GM18870 (cell line): ENCODE results near the gene SERINC5.

ENCODE experiments used
- ATAC-seq: cut with Tn5 transposase; IDR thresholded peaks from one replicate; pipeline ENCODE4 v1.9.1; 2021; ENCODE audit warnings: moderate library complexity; ENCODE audit not compliant: unreplicated experiment

The SERINC5 gene

GRCh38 chr5:80255431-80255810 is 427 bp downstream of the SERINC5 start:
- peak; percentile 17 for ATAC-seq

DNA sequence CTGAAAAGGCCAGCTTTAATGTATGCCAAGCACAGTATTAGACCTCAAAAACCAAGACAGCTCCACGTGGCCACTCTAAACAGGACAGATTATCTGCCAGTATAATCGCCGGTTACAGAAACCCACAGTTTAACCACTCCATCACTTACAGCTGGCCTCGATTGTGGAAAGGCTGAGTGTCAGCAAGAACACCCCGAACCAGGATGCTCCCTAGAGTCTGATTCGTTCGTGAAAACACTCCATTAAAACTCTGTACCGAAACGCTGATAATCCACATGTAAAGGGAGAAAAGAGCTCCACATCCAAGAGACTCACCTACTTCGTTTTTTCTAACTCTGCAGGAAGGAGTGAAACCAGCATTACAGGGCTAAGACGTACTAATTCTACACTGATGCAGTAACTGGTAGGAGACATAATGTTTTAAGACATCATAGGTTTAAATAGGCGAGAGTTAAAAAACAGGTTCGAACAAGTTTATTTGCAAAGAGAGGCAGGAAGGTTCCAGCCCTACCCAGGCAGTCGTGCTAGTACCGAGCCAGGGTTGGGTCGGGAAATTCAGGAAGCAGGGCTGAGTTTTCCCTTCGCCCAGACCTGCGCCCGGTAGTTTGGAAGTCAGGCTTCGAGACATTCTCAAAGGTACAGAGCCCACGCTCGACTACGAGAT is 949 bp downstream of the SERINC5 start:
- ATAC-seq, result peak; percentile 4

GRCh38 chr5:80251636-80252035 is 4.2 kb downstream of the SERINC5 start:
- ATAC-seq, result no peak

GRCh38 chr5:80250801-80251200 is 5.0 kb downstream of the SERINC5 start:
- no peak for ATAC-seq

DNA sequence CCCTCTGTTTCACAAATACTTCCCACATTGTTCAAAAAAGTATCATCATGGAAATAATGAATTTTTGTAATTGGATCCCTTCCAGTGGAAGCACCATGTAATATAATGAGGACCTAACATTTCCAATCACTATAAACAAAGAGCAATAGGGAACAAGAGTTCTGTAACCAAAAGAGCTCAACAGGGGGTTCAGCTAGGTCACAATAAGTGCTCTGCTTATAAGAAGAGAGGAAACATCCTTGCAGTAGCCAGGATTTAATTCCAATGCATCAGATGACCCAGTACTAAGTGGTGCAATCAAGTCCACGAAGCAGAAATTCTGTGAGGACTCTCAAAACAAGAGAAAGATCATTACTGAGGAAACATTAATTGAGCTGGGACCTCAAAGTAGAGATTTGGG is 5.9 kb downstream of the SERINC5 start:
- ATAC-seq, result no peak

GRCh38 chr5:80248378-80248777 is 7.5 kb downstream of the SERINC5 start:
- no peak for ATAC-seq

- peak; percentile 81 for ATAC-seq
These were observed 8.7 kb downstream of the SERINC5 start for GRCh38 chr5:80246995-80247729.

GRCh38 chr5:80246001-80246758 is 9.7 kb downstream of the SERINC5 start:
- no peak for ATAC-seq

GRCh38 chr5:80243567-80243966 is 12.3 kb downstream of the SERINC5 start:
- ATAC-seq, result no peak

DNA sequence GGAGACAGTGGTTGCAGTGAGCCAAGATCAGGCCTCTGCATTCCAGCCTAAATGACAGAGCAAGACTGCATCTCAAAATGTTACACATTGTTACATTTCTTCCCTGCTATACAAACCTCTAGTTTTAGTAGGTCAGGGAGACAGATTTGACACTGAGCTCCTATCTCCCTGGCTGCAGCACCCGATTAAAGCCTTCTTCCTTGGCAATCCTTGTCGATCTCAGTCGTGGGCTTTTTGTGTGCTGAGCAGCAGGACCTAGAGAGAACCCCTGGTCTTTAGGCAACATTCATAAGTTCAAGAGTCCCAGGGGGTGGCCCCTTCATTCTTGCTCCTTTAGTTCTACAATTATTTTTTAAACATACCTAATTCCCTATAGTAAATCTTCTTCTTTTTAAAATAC is 13.0 kb downstream of the SERINC5 start:
- ATAC-seq, result no peak

GRCh38 chr5:80240368-80240986 is 15.4 kb downstream of the SERINC5 start:
- ATAC-seq, result no peak

DNA sequence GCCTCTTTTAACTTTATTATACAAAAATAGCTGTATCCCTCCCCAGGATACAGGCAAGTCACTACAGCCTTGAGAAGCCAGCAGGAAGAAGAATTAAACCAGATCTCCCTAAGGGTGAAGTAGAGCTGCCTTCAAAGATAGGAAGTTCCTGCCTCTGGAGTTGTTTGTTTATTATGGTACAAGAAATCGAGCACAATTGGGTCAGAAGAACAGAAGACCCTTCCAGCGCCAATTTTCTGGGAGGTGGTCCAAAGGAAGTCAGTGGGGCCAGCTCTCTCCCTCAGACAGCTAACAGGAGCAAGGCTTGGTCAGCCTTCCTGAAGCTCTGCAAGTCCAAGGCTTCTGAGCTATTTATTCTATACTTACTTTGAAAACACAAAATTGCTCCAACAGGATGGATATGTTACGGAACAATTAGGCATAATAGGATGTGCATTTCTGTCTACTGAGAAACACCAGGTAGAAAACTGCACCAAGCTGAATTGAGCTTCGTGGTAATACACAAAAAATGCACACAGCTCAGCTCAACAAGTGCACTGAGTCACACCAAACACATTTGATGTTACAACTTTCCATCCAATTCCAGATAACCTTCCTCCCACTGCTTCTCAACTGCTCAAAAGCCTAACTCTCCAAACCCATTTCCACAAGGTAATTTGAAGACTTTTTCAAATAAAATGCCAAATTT is 16.0 kb downstream of the SERINC5 start:
- ATAC-seq, result no peak

DNA sequence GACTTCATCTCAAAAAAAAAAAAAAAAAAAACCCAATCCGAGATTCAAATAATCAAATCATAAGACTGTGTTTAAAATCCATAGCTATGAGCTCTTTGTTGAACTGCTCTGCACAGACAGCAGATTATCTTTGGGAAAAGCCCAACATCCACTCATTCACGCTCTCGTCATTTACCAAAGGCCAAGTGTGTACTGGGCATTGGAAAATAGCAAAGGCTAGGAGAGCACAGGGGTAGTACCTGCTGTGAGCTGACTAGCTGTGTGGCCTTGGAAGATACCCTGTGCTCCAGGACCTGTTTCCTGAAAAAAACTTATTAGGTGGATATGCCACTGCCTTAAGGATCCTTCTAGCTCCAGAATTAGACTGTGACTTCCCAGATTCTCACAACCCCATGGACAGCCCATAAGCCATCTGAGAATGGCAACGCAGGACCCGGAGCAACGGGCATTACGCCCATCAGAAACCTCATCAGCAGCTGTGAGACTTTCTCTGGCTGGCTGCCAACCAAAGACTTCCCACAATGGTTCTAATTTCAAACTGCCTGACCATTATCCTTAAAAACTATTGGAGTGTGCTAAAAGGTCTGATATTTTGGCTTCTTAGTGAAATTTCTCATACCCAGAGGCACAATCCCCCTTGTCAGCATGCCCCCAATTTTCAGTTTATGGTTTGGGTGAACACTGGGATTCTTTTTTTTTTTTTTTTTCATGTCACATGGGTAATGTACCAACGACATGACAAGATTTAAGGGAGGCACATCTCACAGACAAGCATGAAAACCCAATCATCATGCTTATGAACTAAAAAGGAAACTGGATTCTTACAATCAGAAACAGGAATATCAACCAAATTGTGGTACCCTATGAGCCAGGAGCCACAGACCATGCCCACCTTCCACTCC is 16.8 kb downstream of the SERINC5 start:
- ATAC-seq, result no peak

DNA sequence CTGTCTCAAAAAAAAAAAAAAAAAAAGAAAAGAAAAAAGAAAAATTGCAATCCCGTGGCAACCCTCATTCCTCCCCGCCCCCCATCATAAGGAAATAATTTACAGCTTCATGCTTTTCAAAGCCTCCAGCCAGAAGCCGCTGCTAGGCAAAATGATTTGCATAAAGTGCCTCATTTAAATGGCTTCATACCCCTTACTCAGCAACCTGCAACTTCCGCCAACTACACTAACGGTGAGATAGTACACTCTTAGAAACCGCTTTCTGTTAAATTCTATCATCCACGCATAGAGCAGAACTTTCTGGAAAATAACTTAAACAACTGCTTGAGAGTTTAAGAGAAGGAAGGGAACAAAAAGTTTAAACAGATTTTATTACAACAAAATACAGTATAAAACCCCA is 17.8 kb downstream of the SERINC5 start:
- no peak for ATAC-seq

DNA sequence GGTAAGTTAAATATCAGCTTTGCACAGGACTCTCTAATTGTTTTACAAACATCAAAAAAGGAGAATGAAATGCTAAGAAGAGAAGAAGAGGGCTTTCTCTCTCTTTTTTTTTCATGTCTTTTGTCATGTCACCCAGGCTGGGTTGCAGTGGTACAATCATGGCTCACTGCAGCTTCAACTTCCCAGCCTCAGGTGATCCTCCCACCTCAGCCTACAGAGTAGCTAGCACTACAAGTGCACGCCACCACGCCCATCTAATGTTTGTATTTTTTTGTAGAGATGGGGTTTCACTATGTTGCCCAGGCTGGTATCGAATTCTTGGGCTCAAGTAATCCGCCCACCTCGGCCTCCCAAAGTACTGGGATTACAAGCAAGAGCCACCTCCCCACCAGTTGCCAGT is 18.6 kb downstream of the SERINC5 start:
- no peak for ATAC-seq

DNA sequence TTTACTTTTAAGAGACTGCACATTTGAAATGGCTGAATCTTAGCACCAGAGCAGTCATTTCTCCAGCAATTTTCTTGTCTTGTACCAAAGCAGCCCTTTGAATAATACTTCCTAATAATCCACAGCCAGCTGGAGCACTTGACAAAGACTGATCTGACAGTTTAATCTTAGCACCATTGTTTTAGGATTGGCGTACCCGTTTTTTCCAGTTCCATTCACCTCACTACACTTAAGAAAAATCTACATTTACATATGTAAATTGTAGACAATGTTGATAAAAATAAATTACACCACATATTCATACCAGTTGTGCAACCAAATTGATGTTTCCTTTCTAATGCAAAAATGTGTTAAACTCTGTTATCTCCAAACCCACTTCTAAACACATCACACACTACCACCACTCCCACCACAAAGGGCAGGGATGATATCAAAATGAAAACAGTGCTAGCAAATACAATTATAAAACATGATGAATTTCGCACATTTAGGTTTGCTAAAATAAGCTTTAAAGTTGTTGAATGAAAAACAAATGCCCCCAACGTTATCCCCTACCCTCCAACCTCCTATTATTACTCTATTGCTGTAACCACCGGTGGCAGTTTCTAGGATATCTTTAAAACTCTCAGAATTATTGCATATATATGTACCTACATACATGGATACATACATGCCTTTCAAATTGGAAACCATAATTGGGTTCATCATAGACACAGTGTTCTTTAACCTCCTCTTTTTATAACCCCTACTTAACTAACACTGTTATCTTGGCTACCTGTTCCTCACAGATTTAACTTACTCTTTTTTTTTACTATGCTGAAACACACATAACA is 21.5 kb downstream of the SERINC5 start:
- ATAC-seq, result no peak

- ATAC-seq, result no peak
These were observed 24.2 kb downstream of the SERINC5 start for GRCh38 chr5:80231693-80232092.

GRCh38 chr5:80231243-80231642 is 24.6 kb downstream of the SERINC5 start:
- ATAC-seq, result no peak
